ENCODE data around the gene APMAP.
A peak's percentile ranks its signal among the peaks of the same experiment; 100 is the strongest.

Gene APMAP

DNA sequence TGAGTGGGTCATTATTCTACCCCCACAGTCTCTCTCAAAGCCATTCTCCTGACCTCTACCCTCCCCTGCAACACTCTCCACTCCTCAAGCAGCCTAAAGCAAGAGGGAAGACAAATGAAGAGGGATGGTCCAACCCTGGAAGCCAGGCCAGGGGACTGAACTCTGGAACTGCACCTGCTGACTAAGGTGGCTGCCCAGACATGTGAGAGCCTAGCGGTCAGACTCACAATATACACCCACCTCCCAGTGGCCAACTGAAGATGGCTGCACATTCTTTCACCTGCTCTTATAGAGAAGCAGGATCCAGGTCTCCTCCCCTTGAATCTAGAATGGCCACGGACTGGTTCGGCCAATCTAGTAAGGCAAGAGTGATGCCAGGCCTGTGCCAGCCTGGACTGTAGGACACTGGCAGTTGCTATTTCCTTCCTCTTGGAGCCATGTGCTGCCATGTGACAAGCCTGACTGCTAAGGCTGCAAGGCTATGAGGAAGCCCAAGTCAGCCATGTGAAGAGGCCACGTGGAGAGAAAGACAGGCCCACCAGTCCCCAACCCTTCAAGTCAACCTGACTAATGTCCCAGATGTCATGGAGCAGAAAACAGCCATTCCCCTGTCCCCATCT is 33.5 kb upstream of the APMAP start:
- no peaks in the 10 kb centered on the region for H3K9me3 ChIP-seq (ENCODE audit: control insufficient read depth, low read length)
- H3K27me3 ChIP-seq (ENCODE audit: control insufficient read depth, insufficient read depth, low read length): no peaks in the 10 kb centered on the region
- no peak overlapping the region for H3K4me2 ChIP-seq (ENCODE audit: low read length)
- H3K4me3 ChIP-seq (ENCODE audit: low read depth, low read length): no peak overlapping the region
- no peak overlapping the region for H3K9ac ChIP-seq
- H3K79me2 ChIP-seq: peaks cover 50% of the 10 kb centered on the region
- H2AFZ ChIP-seq: no peak overlapping the region
- H3K4me1 ChIP-seq: peaks cover 8% of the 10 kb centered on the region
- TF ChIP-seq, protein P1, sequence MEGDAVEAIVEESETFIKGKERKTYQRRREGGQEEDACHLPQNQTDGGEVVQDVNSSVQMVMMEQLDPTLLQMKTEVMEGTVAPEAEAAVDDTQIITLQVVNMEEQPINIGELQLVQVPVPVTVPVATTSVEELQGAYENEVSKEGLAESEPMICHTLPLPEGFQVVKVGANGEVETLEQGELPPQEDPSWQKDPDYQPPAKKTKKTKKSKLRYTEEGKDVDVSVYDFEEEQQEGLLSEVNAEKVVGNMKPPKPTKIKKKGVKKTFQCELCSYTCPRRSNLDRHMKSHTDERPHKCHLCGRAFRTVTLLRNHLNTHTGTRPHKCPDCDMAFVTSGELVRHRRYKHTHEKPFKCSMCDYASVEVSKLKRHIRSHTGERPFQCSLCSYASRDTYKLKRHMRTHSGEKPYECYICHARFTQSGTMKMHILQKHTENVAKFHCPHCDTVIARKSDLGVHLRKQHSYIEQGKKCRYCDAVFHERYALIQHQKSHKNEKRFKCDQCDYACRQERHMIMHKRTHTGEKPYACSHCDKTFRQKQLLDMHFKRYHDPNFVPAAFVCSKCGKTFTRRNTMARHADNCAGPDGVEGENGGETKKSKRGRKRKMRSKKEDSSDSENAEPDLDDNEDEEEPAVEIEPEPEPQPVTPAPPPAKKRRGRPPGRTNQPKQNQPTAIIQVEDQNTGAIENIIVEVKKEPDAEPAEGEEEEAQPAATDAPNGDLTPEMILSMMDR (IDR thresholded peaks at IDR 0.05): no peak
- no peak overlapping the region for H3K27ac ChIP-seq
- no peaks in the 10 kb centered on the region for H3K36me3 ChIP-seq (ENCODE audit: control insufficient read depth, insufficient read depth, low read length)

DNA sequence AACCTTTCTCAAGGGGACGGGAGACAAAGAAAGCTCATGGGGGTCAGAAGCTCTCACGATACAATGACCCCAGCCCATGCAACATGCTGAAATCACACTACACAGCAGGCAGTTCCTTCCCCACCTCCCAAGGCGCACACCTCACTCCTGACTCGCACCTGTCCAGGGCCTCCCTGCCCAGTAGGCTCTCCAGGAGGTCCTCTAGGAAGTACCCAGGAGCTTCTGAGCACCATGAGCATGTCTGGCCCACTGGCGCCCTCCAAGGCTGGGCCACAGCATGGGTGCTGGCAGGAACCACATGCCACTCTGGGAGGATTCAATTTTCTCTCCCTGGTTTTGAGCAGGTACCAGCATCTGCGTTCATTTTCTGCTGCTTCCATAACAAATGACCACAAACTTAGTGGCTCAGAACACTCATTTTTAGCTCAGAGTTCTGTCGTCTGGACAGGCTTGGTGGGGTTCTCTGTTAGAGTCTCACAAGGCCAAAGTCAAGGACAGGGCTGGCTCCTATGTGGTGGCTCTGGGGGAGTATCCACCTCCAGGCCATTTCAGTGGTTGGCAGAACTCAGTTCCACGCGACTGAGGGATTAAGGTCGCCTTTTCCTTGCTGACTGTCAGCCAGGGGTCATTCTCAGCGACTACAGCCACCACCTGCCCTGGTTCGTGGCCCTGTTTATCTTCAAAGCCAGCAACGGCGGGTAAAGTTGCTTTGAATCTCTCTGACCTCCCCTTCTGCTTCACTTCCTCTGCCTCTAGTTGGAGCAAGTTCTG is 32.7 kb upstream of the APMAP start:
- H3K4me2 ChIP-seq (ENCODE audit: low read length): no peak overlapping the region
- H3K79me2 ChIP-seq: peaks cover 53% of the 10 kb centered on the region
- H3K36me3 ChIP-seq (ENCODE audit: control insufficient read depth, insufficient read depth, low read length): no peaks in the 10 kb centered on the region
- H3K9ac ChIP-seq: no peak overlapping the region
- no peaks in the 10 kb centered on the region for H3K27me3 ChIP-seq (ENCODE audit: control insufficient read depth, insufficient read depth, low read length)
- H3K27ac ChIP-seq: no peak overlapping the region
- no peak overlapping the region for H2AFZ ChIP-seq
- TF ChIP-seq, protein P1 (IDR thresholded peaks at IDR 0.05): no peak
- H3K9me3 ChIP-seq (ENCODE audit: control insufficient read depth, low read length): no peaks in the 10 kb centered on the region
- H3K4me1 ChIP-seq: peaks cover 7% of the 10 kb centered on the region
- H3K4me3 ChIP-seq (ENCODE audit: low read depth, low read length): no peak overlapping the region

DNA sequence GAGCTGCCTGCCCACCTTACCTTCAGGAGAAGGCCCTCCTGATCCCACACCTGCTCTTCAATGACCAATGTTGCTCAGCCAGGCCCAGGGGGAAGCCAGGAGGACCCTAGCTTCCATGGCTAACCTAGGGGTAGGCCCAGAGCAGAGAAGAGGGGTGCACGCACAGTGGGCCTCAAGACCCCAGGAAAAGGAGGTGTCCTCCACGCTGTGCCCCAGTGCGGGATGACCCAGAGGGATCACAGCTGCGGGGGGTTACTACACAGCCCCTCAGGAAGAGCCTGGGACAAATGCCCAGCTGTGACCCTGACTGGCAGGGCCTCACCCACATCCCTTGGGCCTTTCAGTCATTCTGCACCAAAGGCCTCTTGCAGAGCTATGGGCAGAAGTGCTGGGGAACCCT is 31.6 kb upstream of the APMAP start:
- H3K9ac ChIP-seq: no peak overlapping the region
- H3K4me3 ChIP-seq (ENCODE audit: low read depth, low read length): no peak overlapping the region
- peaks cover 50% of the 10 kb centered on the region for H3K79me2 ChIP-seq
- H3K27ac ChIP-seq: no peak overlapping the region
- H3K36me3 ChIP-seq (ENCODE audit: control insufficient read depth, insufficient read depth, low read length): no peaks in the 10 kb centered on the region
- peaks cover 7% of the 10 kb centered on the region for H3K4me1 ChIP-seq
- H3K9me3 ChIP-seq (ENCODE audit: control insufficient read depth, low read length): no peaks in the 10 kb centered on the region
- H2AFZ ChIP-seq: no peak overlapping the region
- TF ChIP-seq, protein P1 (IDR thresholded peaks at IDR 0.05): no peak
- no peak overlapping the region for H3K4me2 ChIP-seq (ENCODE audit: low read length)
- no peaks in the 10 kb centered on the region for H3K27me3 ChIP-seq (ENCODE audit: control insufficient read depth, insufficient read depth, low read length)

DNA sequence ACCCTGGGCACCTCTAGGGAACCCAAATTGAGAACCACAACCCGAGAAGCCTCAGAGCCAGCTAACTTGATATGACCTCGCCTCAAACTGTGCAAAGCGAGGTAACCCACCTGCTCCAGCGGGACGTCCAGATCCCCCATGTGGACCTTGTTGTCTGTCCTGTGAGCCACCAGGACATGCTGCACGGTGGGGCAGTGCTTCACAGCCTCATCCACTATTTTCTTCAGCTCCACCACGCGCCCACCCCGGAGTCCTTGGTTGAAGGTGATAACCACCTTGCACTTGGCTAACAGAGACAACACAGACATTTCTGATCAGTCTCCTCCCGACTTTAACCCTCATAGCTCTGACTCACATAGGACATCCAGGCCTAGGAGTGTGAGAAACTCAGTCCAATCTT is 30.8 kb upstream of the APMAP start:
- Histone ChIP-seq H2AFZ (no peak overlapping the region), H3K4me3 (ENCODE audit: low read depth, low read length) (no peak overlapping the region), H3K4me1 (peaks cover 7% of the 10 kb centered on the region), H3K4me2 (ENCODE audit: low read length) (no peak overlapping the region), H3K36me3 (ENCODE audit: control insufficient read depth, insufficient read depth, low read length) (no peaks in the 10 kb centered on the region), H3K9ac (no peak overlapping the region), H3K27ac (peak overlapping the region; percentile 69), H3K27me3 (ENCODE audit: control insufficient read depth, insufficient read depth, low read length) (no peaks in the 10 kb centered on the region), H3K79me2 (peaks cover 50% of the 10 kb centered on the region), H3K9me3 (ENCODE audit: control insufficient read depth, low read length) (no peaks in the 10 kb centered on the region)
- TF ChIP-seq, protein P1 (IDR thresholded peaks at IDR 0.05): no peak

Data from parathyroid adenoma (tissue), 2 donors.